SHP77 (cell line): ENCODE data around the gene SGCE.

Experiments
- DNase-seq, 2 experiments: peaks; one replicate each; lab custom pipeline; 2025; lab: John Stamatoyannopoulos, UW

SGCE gene

GRCh38 chr7:94623820-94624219 lies 32.1 kb downstream of the SGCE start:
- peak in 1 of 2 experiments; percentile 15 for DNase-seq

- no peak for DNase-seq
These were observed 34.8 kb downstream of the SGCE start for GRCh38 chr7:94621120-94621519.

- DNase-seq, result peak; percentile 77 to 89
These were observed 35.2 kb downstream of the SGCE start for GRCh38 chr7:94620703-94621118.

- no peak for DNase-seq
These were observed 37.8 kb downstream of the SGCE start for GRCh38 chr7:94618126-94618525.

DNA sequence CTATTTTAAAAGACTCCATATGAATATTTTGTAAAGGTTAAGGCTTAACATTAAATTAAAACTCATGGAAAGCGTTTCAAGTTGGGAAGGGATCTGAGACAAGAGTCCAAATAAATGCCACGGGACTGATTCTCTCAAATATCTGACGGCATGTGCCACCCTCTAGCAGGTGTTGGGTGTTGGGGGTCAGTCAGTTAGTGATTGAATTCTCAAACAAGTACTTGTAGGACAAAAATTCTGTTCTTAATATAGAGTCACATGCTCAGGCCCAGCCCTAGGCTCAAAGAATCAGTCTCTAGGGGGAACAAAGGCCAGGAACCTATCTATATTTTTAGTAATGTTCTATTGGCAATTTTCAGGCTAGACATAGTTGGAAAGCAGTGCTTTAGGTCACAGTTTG lies 39.1 kb downstream of the SGCE start:
- no peak for DNase-seq

GRCh38 chr7:94615666-94616065 lies 40.3 kb downstream of the SGCE start:
- no peak for DNase-seq

- no peak for DNase-seq
These were observed 43.3 kb downstream of the SGCE start for GRCh38 chr7:94612661-94613060.

DNA sequence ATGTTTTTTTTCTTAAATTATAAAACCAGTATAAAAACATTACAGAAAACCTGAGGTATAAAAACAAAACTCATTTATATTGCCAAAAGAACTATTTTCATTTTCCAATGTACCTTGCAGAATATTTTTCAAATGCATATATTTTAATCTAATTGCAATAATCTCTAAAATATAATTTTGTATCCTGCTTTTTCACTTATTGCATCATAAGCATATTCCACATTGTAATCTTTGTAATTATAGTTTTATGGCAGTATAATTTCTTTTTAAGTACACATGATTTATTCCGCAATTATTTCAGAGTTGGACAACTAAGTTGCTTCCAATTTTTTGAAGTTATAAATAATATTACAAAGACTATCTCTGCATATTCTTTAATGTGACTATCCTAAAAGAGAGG lies 43.7 kb downstream of the SGCE start:
- no peak for DNase-seq

GRCh38 chr7:94609561-94609960 lies 46.4 kb downstream of the SGCE start:
- DNase-seq, result no peak

- no peak for DNase-seq
These were observed 50.9 kb downstream of the SGCE start for GRCh38 chr7:94605031-94605430.

- no peak for DNase-seq
These were observed 53.8 kb downstream of the SGCE start for GRCh38 chr7:94602181-94602580.

DNA sequence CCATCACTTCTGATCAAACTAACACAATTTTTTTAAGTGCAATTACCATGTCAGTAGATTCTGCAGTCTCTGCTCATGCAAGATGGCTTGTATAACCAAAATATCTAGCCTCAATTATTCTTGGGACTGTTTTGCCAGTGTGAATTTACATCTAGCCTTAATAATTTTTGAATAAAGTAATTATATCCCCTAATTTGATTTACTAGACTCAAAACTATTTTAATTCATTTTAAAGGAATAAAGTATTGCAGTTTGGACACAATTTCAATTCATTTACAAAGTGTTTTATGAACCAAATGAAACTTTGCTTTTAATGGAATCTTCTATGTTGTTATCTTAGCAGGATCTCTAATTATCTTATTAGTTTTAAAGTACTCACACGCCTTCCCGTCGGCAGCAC lies 55.7 kb downstream of the SGCE start:
- no peak for DNase-seq

- no peak for DNase-seq
These were observed 60.2 kb downstream of the SGCE start for GRCh38 chr7:94595717-94596116.

- DNase-seq, result no peak
These were observed 61.1 kb downstream of the SGCE start for GRCh38 chr7:94594882-94595281.

DNA sequence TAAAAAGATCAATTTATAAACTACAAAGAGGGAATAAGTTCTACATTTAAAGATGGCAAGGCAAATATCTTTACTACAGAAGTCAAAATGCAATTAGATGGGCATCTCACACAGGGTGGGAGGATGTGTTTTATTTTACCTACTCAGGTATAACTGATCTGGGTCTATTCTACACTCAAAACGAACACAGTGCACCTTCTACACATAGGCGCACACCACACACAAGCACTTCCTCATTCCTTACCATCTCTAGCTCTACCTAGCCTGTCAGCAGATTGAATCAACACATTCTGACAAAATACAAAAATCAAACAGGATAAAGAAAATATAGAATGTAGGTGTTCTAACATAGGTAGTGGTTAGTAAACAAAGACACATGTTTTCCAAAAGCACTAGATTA lies 64.8 kb downstream of the SGCE start:
- no peak for DNase-seq

DNA sequence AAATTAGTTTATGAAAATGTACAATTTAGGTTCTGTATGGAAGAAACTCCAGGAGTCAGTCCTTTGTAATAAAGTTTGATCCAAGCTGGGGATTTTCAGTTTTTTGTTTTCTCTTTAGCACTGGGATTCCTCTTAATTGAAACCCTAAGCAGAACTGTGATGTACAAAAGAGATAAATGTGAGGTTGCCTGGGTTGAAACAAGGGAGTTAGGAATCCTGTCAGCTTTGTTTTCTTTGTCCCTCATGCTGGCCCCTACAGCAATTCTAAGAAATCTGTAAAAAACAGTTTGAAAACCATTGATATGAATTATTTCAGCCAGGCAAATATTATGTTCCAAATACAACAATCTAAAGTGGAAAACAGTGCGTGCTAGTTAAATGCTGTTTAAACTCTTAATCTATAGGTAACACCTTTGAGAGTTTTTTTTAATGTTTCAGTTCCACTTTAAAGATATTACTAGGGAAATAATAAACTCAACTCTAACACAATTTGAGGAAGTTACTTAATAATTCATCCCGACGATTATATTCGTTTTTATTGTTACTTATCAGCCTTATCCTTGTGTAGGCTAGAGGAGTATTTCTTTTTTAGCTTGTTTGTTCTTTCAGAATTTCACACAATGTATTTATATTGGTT lies 65.3 kb downstream of the SGCE start:
- no peak for DNase-seq

DNA sequence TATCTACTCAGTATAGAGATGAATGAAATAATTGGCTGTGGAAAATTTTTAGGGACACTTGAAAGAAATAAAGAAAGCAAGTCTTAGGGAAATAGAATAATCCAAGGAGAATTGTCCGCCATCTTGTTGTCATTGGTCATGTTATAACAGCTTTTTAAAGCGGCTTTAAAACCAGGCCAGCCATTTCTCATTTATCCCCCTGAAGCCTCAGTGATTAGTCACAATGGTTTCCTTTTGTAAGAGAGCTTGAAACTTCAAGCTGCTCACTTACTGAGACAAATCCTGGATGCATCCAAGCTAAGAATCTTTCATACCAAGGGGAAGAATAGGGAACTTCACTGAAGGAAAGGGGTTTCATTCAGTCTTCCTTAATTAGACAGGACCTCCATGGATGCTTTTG lies 67.9 kb downstream of the SGCE start:
- no peak for DNase-seq

DNA sequence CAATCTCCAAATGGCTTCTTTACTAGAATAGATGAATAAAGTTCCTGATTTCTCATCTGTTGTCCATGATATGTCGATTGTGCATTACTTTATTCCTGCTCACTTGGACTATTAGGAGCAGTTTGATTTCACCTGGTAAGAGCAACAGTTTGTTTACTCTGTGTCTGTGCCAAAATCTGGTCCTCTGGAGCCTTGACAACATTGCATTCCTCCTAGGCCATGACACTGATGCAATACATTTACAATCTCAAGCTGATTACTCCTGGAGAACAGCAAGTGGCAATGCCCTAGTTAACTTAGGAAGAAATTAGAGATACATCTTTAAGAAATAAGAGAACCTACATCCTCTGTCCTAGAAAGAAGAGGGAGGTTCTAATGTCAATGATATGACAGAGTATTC lies 71.8 kb downstream of the SGCE start:
- no peak for DNase-seq

DNA sequence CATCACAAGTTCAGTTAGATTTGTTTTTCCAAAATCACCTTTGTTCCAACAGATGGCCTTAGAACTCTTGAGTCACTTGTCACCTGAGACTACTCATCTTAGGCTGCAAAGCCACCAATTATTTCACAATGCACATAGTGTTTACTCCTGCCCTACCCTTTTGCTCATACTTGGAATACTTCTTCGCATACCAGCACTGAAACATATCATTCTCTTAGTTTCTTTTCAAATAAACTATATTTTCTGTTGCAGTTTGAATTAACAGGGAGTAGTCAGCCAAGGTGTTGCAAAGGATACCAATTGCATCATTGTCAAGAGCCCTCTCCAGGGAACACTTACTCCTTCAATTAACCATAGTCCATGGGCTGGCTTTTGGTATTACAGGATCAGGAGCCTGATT lies 75.3 kb downstream of the SGCE start:
- no peak for DNase-seq

DNA sequence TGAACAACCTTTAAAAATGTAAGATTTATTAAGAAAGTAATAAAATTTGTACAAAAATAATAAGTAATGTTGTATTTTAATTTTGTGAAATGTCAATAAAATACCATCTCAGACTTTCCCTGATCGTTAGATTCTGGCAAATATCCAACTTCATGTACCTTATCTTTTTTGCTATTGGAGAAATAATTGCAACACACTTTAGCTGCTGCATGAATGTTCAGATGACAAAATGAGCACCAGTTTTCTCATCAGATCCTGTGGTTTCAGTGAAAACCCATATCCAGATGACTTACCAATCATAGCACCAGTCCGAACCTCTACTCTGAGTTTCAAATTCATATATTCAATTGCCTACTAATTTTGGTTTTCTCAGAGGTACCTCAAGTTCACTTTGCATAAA lies 76.5 kb downstream of the SGCE start:
- DNase-seq, result no peak

DNA sequence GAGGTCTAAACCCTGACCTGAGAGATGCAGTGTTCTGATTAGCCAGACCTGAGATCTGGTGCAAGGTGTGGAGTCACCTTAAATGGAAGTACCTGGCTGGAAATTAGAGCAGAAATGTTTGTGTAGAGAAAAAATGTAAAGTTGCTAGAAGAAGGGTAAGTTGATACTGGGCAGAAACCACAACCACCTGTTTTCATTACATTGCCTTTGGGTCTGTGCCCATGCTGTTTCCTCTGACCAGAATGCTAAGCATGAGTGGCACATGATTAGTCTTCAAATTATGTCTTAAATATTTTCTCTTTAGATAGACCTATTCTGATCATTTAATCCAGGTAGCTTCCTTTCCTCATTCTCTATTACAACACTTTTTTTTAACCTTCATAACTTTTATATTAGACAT lies 77.3 kb downstream of the SGCE start:
- no peak for DNase-seq

DNA sequence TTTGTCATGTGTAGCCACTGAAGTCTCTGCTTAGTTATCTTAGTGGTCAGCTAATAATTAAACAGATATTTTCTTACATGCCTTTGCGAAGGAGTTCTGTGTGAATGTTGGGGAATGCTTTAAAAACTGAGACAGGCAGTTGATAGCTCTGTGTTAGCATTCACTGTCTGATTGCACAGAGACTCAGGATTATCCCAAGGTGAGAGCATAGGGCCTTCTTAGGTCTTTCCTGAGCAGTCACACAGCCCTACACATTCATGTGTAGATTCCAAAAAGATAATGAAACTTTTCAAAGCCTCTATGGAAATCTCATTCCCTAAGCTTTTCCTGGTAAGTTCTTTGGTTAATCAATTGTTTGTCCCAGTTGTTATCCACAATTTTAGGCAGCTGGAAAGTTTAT lies 78.6 kb downstream of the SGCE start:
- DNase-seq, result no peak

- DNase-seq, result no peak
These were observed 79.6 kb downstream of the SGCE start for GRCh38 chr7:94576316-94576715.

- no peak for DNase-seq
These were observed 80.3 kb downstream of the SGCE start for GRCh38 chr7:94575646-94576045.

GRCh38 chr7:94571816-94572215 lies 84.1 kb downstream of the SGCE start:
- DNase-seq, result no peak
